Measurements from ENCODE around the gene TARS1.

The TARS1 gene

GRCh38 chr5:33439905-33440481 is 772 bp upstream of the TARS1 start:
- H3K36me3 ChIP-seq (ENCODE audit: insufficient read depth), result 0 out of 2 replicates have a peak, but pooled peaks cover under 1% of the 10 kb centered on the region
- peak overlapping the region; percentile 81 for H3K27ac ChIP-seq
- no peak overlapping the region for H3K4me3 ChIP-seq (IDR thresholded peaks at IDR 0.05; ENCODE audit: insufficient read depth, low read depth, low read length)
- H2AFZ ChIP-seq (ENCODE audit: low read depth), result peak overlapping the region; percentile 72
- H3K27me3 ChIP-seq (ENCODE audit: insufficient read depth, low read depth), result no peaks in the 10 kb centered on the region
- H3K4me1 ChIP-seq (ENCODE audit: low read depth, poor library complexity, severe bottlenecking), result peaks cover 41% of the 10 kb centered on the region
- H3K79me2 ChIP-seq (ENCODE audit: insufficient read depth, low read depth), result peaks cover 58% of the 10 kb centered on the region
- H3K9ac ChIP-seq, result peak overlapping the region; percentile 63
- TF ChIP-seq CTCF (conservative IDR thresholded peaks at IDR 0.05; ENCODE audit: low read depth, low read length), result no peak
- H4K20me1 ChIP-seq (ENCODE audit: insufficient read depth), result no peaks in the 10 kb centered on the region
- H3K4me2 ChIP-seq, result peak overlapping the region; percentile 49

GRCh38 chr5:33441241-33442177 is 744 bp downstream of the TARS1 start:
- Histone ChIP-seq H2AFZ (ENCODE audit: low read depth) (peak overlapping the region; percentile 39), H3K79me2 (ENCODE audit: insufficient read depth, low read depth) (peaks cover 74% of the 10 kb centered on the region)

GRCh38 chr5:33444542-33444941 is 3.8 kb downstream of the TARS1 start:
- Histone ChIP-seq H4K20me1 (ENCODE audit: insufficient read depth) (no peaks in the 10 kb centered on the region), H2AFZ (ENCODE audit: low read depth) (no peak overlapping the region), H3K27ac (no peak overlapping the region), H3K27me3 (ENCODE audit: insufficient read depth, low read depth) (no peaks in the 10 kb centered on the region), H3K4me2 (0 out of 2 replicates have a peak overlapping the region, but pooled peaks have one; percentile 61), H3K4me3 (IDR thresholded peaks at IDR 0.05; ENCODE audit: insufficient read depth, low read depth, low read length) (no peak overlapping the region), H3K79me2 (ENCODE audit: insufficient read depth, low read depth) (peaks cover 89% of the 10 kb centered on the region), H3K4me1 (ENCODE audit: low read depth, poor library complexity, severe bottlenecking) (peaks cover 28% of the 10 kb centered on the region), H3K9ac (no peak overlapping the region), H3K36me3 (ENCODE audit: insufficient read depth) (peaks cover 12% of the 10 kb centered on the region; the same call in 1 of the 2 replicates)
- TF ChIP-seq CTCF (conservative IDR thresholded peaks at IDR 0.05; ENCODE audit: low read depth, low read length), result no peak

More at GRCh38 chr5:33441241-33442177, 744 bp downstream of the TARS1 start:
- no peak for TF ChIP-seq CTCF (conservative IDR thresholded peaks at IDR 0.05; ENCODE audit: low read depth, low read length)
- H3K4me2 ChIP-seq, result peak overlapping the region; percentile 75
- peaks cover 34% of the 10 kb centered on the region for H3K4me1 ChIP-seq (ENCODE audit: low read depth, poor library complexity, severe bottlenecking)
- H3K36me3 ChIP-seq (ENCODE audit: insufficient read depth), result peaks cover 8% of the 10 kb centered on the region; the same call in 1 of the 2 replicates
- H3K9ac ChIP-seq, result peak overlapping the region; percentile 76
- H3K27me3 ChIP-seq (ENCODE audit: insufficient read depth, low read depth), result no peaks in the 10 kb centered on the region
- peak overlapping the region; percentile 81 for H3K27ac ChIP-seq
- H4K20me1 ChIP-seq (ENCODE audit: insufficient read depth), result no peaks in the 10 kb centered on the region
- H3K4me3 ChIP-seq (IDR thresholded peaks at IDR 0.05; ENCODE audit: insufficient read depth, low read depth, low read length), result no peak overlapping the region

GRCh38 chr5:33445798-33446197 is 5.0 kb downstream of the TARS1 start:
- H3K4me3 ChIP-seq (IDR thresholded peaks at IDR 0.05; ENCODE audit: insufficient read depth, low read depth, low read length), result no peak overlapping the region

More at GRCh38 chr5:33445798-33446197, 5.0 kb downstream of the TARS1 start:
- no peaks in the 10 kb centered on the region for H3K27me3 ChIP-seq (ENCODE audit: insufficient read depth, low read depth)
- H3K4me2 ChIP-seq, result no peak overlapping the region
- H3K79me2 ChIP-seq (ENCODE audit: insufficient read depth, low read depth), result peaks cover 92% of the 10 kb centered on the region
- peaks cover 12% of the 10 kb centered on the region; the same call in 1 of the 2 replicates for H3K36me3 ChIP-seq (ENCODE audit: insufficient read depth)
- no peak overlapping the region for H3K9ac ChIP-seq
- no peak for TF ChIP-seq CTCF (conservative IDR thresholded peaks at IDR 0.05; ENCODE audit: low read depth, low read length)
- H3K27ac ChIP-seq, result no peak overlapping the region
- no peaks in the 10 kb centered on the region for H4K20me1 ChIP-seq (ENCODE audit: insufficient read depth)
- no peak overlapping the region for H2AFZ ChIP-seq (ENCODE audit: low read depth)
- peaks cover 27% of the 10 kb centered on the region for H3K4me1 ChIP-seq (ENCODE audit: low read depth, poor library complexity, severe bottlenecking)

Data from KMS-11 (cell line).